ENCODE results near the gene SOCS1.

DNA sequence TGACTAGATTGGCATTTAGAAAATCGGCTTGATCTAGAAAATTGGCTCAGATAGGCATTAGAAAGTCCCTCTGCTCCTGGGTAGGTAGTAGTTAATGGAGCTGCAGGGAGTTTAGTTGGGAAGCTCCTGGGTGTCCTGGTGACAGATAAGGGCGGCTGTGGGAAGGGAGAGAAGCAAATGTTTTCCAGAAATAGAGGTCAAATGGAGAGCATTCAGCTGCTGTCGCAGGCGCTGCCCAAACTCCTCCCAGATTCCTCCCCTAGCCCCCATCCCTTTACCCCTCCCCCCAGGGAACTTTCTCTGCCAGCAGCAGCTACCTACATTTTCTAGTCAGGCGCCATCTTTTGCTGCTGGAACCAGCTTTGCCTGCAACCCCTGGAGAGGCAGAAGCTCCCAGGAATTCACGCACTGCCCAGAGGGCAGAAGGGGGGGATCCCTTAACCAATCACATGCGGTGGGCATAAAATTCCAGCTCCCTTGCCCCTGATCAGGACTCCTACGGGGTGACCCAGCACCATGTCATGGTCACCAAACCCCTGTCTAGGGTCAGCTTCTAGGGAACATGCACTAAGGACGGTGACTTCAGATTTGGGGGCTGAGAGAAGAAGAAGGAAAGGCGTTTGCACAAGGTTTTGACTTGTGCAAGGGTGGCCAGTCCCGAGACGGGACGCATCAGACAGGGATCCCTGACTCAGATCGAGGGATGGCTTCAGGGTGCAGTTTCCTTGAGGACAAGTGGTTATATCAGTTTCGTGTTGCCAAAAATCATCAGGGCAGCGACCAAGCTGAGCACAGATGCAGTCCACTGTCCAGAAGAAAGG, 43.8 kb downstream of the SOCS1 start:
- no peak for TF ChIP-seq POLR2A (IDR thresholded peaks at IDR 0.05)
- TF ChIP-seq, protein P1, sequence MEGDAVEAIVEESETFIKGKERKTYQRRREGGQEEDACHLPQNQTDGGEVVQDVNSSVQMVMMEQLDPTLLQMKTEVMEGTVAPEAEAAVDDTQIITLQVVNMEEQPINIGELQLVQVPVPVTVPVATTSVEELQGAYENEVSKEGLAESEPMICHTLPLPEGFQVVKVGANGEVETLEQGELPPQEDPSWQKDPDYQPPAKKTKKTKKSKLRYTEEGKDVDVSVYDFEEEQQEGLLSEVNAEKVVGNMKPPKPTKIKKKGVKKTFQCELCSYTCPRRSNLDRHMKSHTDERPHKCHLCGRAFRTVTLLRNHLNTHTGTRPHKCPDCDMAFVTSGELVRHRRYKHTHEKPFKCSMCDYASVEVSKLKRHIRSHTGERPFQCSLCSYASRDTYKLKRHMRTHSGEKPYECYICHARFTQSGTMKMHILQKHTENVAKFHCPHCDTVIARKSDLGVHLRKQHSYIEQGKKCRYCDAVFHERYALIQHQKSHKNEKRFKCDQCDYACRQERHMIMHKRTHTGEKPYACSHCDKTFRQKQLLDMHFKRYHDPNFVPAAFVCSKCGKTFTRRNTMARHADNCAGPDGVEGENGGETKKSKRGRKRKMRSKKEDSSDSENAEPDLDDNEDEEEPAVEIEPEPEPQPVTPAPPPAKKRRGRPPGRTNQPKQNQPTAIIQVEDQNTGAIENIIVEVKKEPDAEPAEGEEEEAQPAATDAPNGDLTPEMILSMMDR (IDR thresholded peaks at IDR 0.05), result no peak

Measured in heart left ventricle (tissue), 13 donors.